PC-9 (cell line): ENCODE measurements around the gene EXOC2. TPM values are rescaled to one million over a fixed set of nuclear protein-coding genes. Genes with fewer than 3 reads are reported as not detected.

Source experiments
- BruUV-seq: library from RNA; stranded (reverse); fragments of 400-500 nt; replicated peaks from 2 replicates; lab custom pipeline; 2021; lab: Mats Ljungman, UMichigan
- CTCF ChIA-PET: fragments of 300-600 bp; sonication (Branson Sonifier 250); formaldehyde crosslinking; loops from one replicate; lab custom pipeline; 2022; ENCODE audit warnings: antibody characterized with exemption; lab: Charles Lee
- POLR2A ChIA-PET: fragments of 300-600 bp; sonication (Branson Sonifier 250); formaldehyde crosslinking; loops from one replicate; lab custom pipeline; 2022; ENCODE audit warnings: antibody characterized with exemption; ENCODE audit not compliant: unreplicated experiment; lab: Charles Lee
- DNase-seq, 2 experiments: peaks; one replicate each; pipeline versions ENCODE4 v3.0.0 to v3.0.0-alpha.2; 2015 to 2022; ENCODE audit warnings: mixed read lengths in 1 of 2
- H2AFZ ChIP-seq: fragments of 200-600 bp; sonication (generic); 2 replicates; pipeline ENCODE4 v1.8.1; 2017; ENCODE audit warnings: antibody characterized with exemption
- H3F3A ChIP-seq: fragments of 200-600 bp; sonication (generic); 2 replicates; pipeline ENCODE4 v1.8.1; 2017; ENCODE audit warnings: antibody characterized with exemption, mild to moderate bottlenecking, low read depth; ENCODE audit not compliant: insufficient read depth
- H3K27ac ChIP-seq: fragments of 200-600 bp; sonication (generic); 2 replicates; pipeline ENCODE4 v1.6.1; 2016; ENCODE audit warnings: mixed run types
- H3K27me3 ChIP-seq: fragments of 200-600 bp; sonication (generic); 2 replicates; pipeline ENCODE4 v1.6.1; 2016; ENCODE audit warnings: low read depth, mixed run types; ENCODE audit not compliant: insufficient read depth
- H3K36me3 ChIP-seq: fragments of 200-600 bp; sonication (generic); 2 replicates; pipeline ENCODE4 v1.6.1; 2016; ENCODE audit warnings: low read depth, mixed run types
- H3K4me1 ChIP-seq: fragments of 200-600 bp; sonication (generic); replicated peaks from 2 replicates; pipeline ENCODE4 v1.6.1; 2016; ENCODE audit warnings: mixed run types; ENCODE audit not compliant: insufficient read depth
- H3K4me2 ChIP-seq: fragments of 200-600 bp; sonication (generic); 2 replicates; pipeline ENCODE4 v1.6.1; 2017; ENCODE audit warnings: mixed run types
- H3K4me3 ChIP-seq: fragments of 200-600 bp; sonication (generic); 2 replicates; pipeline ENCODE4 v1.6.1; 2016; ENCODE audit warnings: mixed run types
- H3K79me2 ChIP-seq: fragments of 200-600 bp; sonication (generic); 2 replicates; pipeline ENCODE4 v1.6.1; 2017; ENCODE audit warnings: low read depth, mixed run types
- H3K9me2 ChIP-seq: fragments of 200-600 bp; sonication (generic); 2 replicates; pipeline ENCODE4 v1.8.1; 2017; ENCODE audit warnings: mild to moderate bottlenecking; ENCODE audit not compliant: insufficient read depth
- H3K9me3 ChIP-seq: fragments of 200-600 bp; sonication (generic); 2 replicates; pipeline ENCODE4 v1.8.1; 2016; ENCODE audit warnings: low read depth; ENCODE audit not compliant: insufficient read depth
- H4K20me1 ChIP-seq: fragments of 200-600 bp; sonication (generic); 2 replicates; pipeline ENCODE4 v1.8.1; 2017; ENCODE audit not compliant: insufficient read depth
- CTCF ChIP-seq: fragments of 200-600 bp; sonication (generic); conservative IDR thresholded peaks from 2 replicates; pipeline ENCODE4 v1.6.1; 2017; ENCODE audit warnings: mixed run types, antibody characterized with exemption, mild to moderate bottlenecking, moderate library complexity
- EZH2 ChIP-seq: fragments of 200-600 bp; sonication (generic); IDR thresholded peaks from 2 replicates; pipeline ENCODE4 v1.8.0; 2017; ENCODE audit warnings: antibody characterized with exemption, low read depth
- intact Hi-C: fragments of 100-400 bp; cut with micrococcal nuclease; formaldehyde crosslinking; loops from one replicate; pipeline ENCODE4 v1.10.0; 2022; ENCODE audit not compliant: unreplicated experiment
- total RNA-seq: library from RNA; stranded (reverse); gene quantifications from 2 replicates; pipeline ENCODE4 v1.2.3, GENCODE V29; 2021

The EXOC2 gene
- total RNA-seq, 1 experiment from 2014 or later: 28.2 TPM

GRCh38 chr6:568954-569523, 123.9 kb downstream of the EXOC2 start:
- CTCF ChIA-PET: no interaction called here

GRCh38 chr6:568085-568484, 124.9 kb downstream of the EXOC2 start:
- DNase-seq: no peak
- TF ChIP-seq CTCF: no peak
- TF ChIP-seq EZH2: no peak
- Histone ChIP-seq H2AFZ (no peak overlapping the region), H3K36me3 (no peaks in the 10 kb centered on the region), H3K79me2 (no peaks in the 10 kb centered on the region), H3F3A (no peaks in the 10 kb centered on the region), H3K27me3 (no peaks in the 10 kb centered on the region), H3K4me3 (no peak overlapping the region), H3K4me2 (no peak overlapping the region), H3K9me3 (no peaks in the 10 kb centered on the region), H3K27ac (no peak overlapping the region), H3K4me1 (no peaks in the 10 kb centered on the region), H3K9me2 (no peaks in the 10 kb centered on the region), H4K20me1 (no peaks in the 10 kb centered on the region)
- ChIA-PET POLR2A (no interaction called here), CTCF (no interaction called here)
- no TSS peak for BruUV-seq
- intact Hi-C loops: no loop called here

More at GRCh38 chr6:568954-569523, 123.9 kb downstream of the EXOC2 start:
- TF ChIP-seq CTCF (no peak), EZH2 (no peak)
- Histone ChIP-seq H3K4me3 (no peak overlapping the region), H3K36me3 (no peaks in the 10 kb centered on the region), H3K4me1 (no peaks in the 10 kb centered on the region), H3K79me2 (no peaks in the 10 kb centered on the region), H3K9me2 (no peaks in the 10 kb centered on the region), H3K27ac (no peak overlapping the region), H3K4me2 (no peak overlapping the region), H3K27me3 (no peaks in the 10 kb centered on the region), H3F3A (no peaks in the 10 kb centered on the region), H2AFZ (no peak overlapping the region), H3K9me3 (no peaks in the 10 kb centered on the region), H4K20me1 (no peaks in the 10 kb centered on the region)
- no peak for DNase-seq
- intact Hi-C loops: no loop called here
- POLR2A ChIA-PET: no interaction called here
- no TSS peak for BruUV-seq

- no peak overlapping the region for H2AFZ ChIP-seq
- BruUV-seq: no TSS peak
- intact Hi-C loops: no loop called here
- ChIA-PET CTCF (no interaction called here), POLR2A (no interaction called here)
- no peak overlapping the region for H3K4me3 ChIP-seq
- no peak for TF ChIP-seq EZH2
- no peak for TF ChIP-seq CTCF
- no peaks in the 10 kb centered on the region for H4K20me1 ChIP-seq
- no peak overlapping the region for H3K4me2 ChIP-seq
- H3K9me3 ChIP-seq: no peaks in the 10 kb centered on the region
- H3K36me3 ChIP-seq: no peaks in the 10 kb centered on the region
- no peak overlapping the region for H3K27ac ChIP-seq
- H3F3A ChIP-seq: no peaks in the 10 kb centered on the region
- no peaks in the 10 kb centered on the region for H3K79me2 ChIP-seq
- no peak for DNase-seq
- no peaks in the 10 kb centered on the region for H3K27me3 ChIP-seq
- no peaks in the 10 kb centered on the region for H3K4me1 ChIP-seq
- H3K9me2 ChIP-seq: no peaks in the 10 kb centered on the region
Observed at GRCh38 chr6:563863-564262, 129.1 kb downstream of the EXOC2 start.
